Liver (tissue), 9 donors: ENCODE results near the gene TMCC2. TPM values are rescaled to one million over a fixed set of nuclear protein-coding genes. Genes with fewer than 3 reads are reported as not detected.
"Not testable (repeated sequence)": the region's sequence is repeated elsewhere in the genome, so short reads cannot be mapped to it uniquely, and the experiment has no call there.

Experiments
- DNase-seq: peaks from one replicate; pipeline ENCODE4 v3.0.0-alpha.2; 2017; ENCODE audit warnings: low spot score
- H3K27ac ChIP-seq, 2 donors: one replicate each; pipeline ENCODE4 v1.7.0; 2013; ENCODE audit warnings: inconsistent platforms in 2 of 2, low read length in 2 of 2, control low read depth in 1 of 2, low read depth in 1 of 2, mild to moderate bottlenecking in 1 of 2
- H3K27me3 ChIP-seq, 4 donors: one replicate each; pipeline versions ENCODE4 v1.6.1 to v1.7.0; 2013; ENCODE audit warnings: low read length in 3 of 4, inconsistent platforms in 1 of 4, mild to moderate bottlenecking in 1 of 4, moderate library complexity in 1 of 4; ENCODE audit not compliant: control insufficient read depth in 4 of 4, insufficient read depth in 4 of 4
- H3K36me3 ChIP-seq, 4 donors: one replicate each; pipeline versions ENCODE4 v1.6.1 to v1.7.0; 2013; ENCODE audit warnings: low read length in 3 of 4, mild to moderate bottlenecking in 3 of 4, low read depth in 1 of 4, moderate library complexity in 1 of 4; ENCODE audit not compliant: control insufficient read depth in 4 of 4, insufficient read depth in 3 of 4
- H3K4me1 ChIP-seq, 4 donors: one replicate each; pipeline versions ENCODE4 v1.6.1 to v1.7.0; 2013; ENCODE audit warnings: low read length in 3 of 4, mild to moderate bottlenecking in 3 of 4, moderate library complexity in 1 of 4; ENCODE audit not compliant: control insufficient read depth in 4 of 4, insufficient read depth in 4 of 4
- H3K4me3 ChIP-seq, 3 donors: one replicate each; pipeline versions ENCODE4 v1.6.1 to v1.7.0; 2013; ENCODE audit warnings: low read length in 3 of 3, control low read depth in 1 of 3, low read depth in 1 of 3, mild to moderate bottlenecking in 1 of 3
- H3K9ac ChIP-seq, 2 donors: one replicate each; pipeline ENCODE4 v1.7.0; 2013; ENCODE audit warnings: low read length in 2 of 2, mild to moderate bottlenecking in 2 of 2, moderate library complexity in 2 of 2, control low read depth in 1 of 2, low read depth in 1 of 2
- H3K9me3 ChIP-seq, 4 donors: one replicate each; pipeline versions ENCODE4 v1.6.1 to v1.7.0; 2013; ENCODE audit warnings: low read length in 3 of 4; ENCODE audit not compliant: control insufficient read depth in 4 of 4
- EGR1 ChIP-seq, 2 donors: IDR thresholded peaks; 2 replicates each; pipeline ENCODE4 v1.6.1; 2016 to 2018; ENCODE audit warnings: antibody characterized with exemption in 2 of 2, low read depth in 2 of 2
- FOXA1 ChIP-seq: IDR thresholded peaks from 2 replicates; pipeline ENCODE4 v1.6.1; 2016; ENCODE audit warnings: antibody characterized with exemption
- GABPA ChIP-seq, 2 donors: IDR thresholded peaks in 1 of 2; conservative IDR thresholded peaks in 1 of 2; 2 replicates each; pipeline ENCODE4 v1.6.1; 2016; ENCODE audit warnings: antibody characterized with exemption in 2 of 2, mild to moderate bottlenecking in 1 of 2, moderate library complexity in 1 of 2
- HNF4A ChIP-seq, 2 donors: conservative IDR thresholded peaks; 2 replicates each; pipeline ENCODE4 v1.6.1; 2016; ENCODE audit warnings: antibody characterized with exemption in 2 of 2, mild to moderate bottlenecking in 2 of 2
- HNF4G ChIP-seq: IDR thresholded peaks from 2 replicates; pipeline ENCODE4 v1.6.1; 2016; ENCODE audit warnings: antibody characterized with exemption
- JUND ChIP-seq, 2 donors: IDR thresholded peaks; 2 replicates each; pipeline ENCODE4 v1.6.1; 2016; ENCODE audit warnings: antibody characterized with exemption in 2 of 2
- NR2F2 ChIP-seq: IDR thresholded peaks from 2 replicates; pipeline ENCODE4 v1.6.1; 2016; ENCODE audit warnings: antibody characterized with exemption
- RAD21 ChIP-seq, 2 donors: IDR thresholded peaks; 2 replicates each; pipeline ENCODE4 v1.6.1; 2016; ENCODE audit warnings: antibody characterized with exemption in 2 of 2, mild to moderate bottlenecking in 2 of 2
- SP1 ChIP-seq: IDR thresholded peaks from 2 replicates; pipeline ENCODE4 v1.6.1; 2018; ENCODE audit warnings: antibody characterized with exemption, mild to moderate bottlenecking
- TAF1 ChIP-seq: conservative IDR thresholded peaks from 2 replicates; pipeline ENCODE4 v1.6.1; 2016; ENCODE audit warnings: antibody characterized with exemption, mild to moderate bottlenecking
- YY1 ChIP-seq: IDR thresholded peaks from 2 replicates; pipeline ENCODE4 v1.6.1; 2016; ENCODE audit warnings: antibody characterized with exemption, mild to moderate bottlenecking
- WGBS: extraction: QIAGEN DNeasy Blood & Tissue Kit; methylation state at CpG from one replicate; pipeline ENCODE4 v1.1.7; 2013; 5-methylcytosine and 5-hydroxymethylcytosine counted together
- polyA plus RNA-seq, 2 donors: library from polyadenylated mRNA; stranded (reverse) in 1 of 2; unstranded in 1 of 2; fragments of 200-250 nt in 1 of 2; fragments of >200 nt in 1 of 2; fragmentation: Nextera tagmentation in 1 of 2; extraction: Ambion mirVana in 1 of 2; gene quantifications; one replicate each; pipeline versions ENCODE4 v1.2.1 to v1.2.3, GENCODE V29; 2013 to 2015
- total RNA-seq, 2 donors: library from RNA; depleted of rRNA; stranded (reverse); fragments of >200 nt; gene quantifications; one replicate each; pipeline ENCODE4 v1.2.3, GENCODE V29; 2014
- TF ChIP-seq, protein P1 (sequence below): IDR thresholded peaks from 2 replicates; pipeline ENCODE4 v1.6.1; 2016; ENCODE audit warnings: antibody characterized with exemption
- TF ChIP-seq, protein P2 (sequence below): IDR thresholded peaks from 2 replicates; pipeline ENCODE4 v1.6.1; 2016; ENCODE audit warnings: antibody characterized with exemption
- TF ChIP-seq, protein P3 (sequence below): fragments of 150-350 bp; IDR thresholded peaks from 2 replicates; pipeline ENCODE4 v1.5.1; 2017; ENCODE audit warnings: improper control_type of control experiment, low read depth, low read length; ENCODE audit not compliant: missing input control
- TF ChIP-seq, protein P4 (sequence below): IDR thresholded peaks from 2 replicates; pipeline ENCODE4 v1.6.1; 2016; ENCODE audit warnings: antibody characterized with exemption, mild to moderate bottlenecking
- donor health status: healthy.
- donor health status: healthy.
- donor health status: healthy.
- donor health status: healthy.
- donor health status: healthy.

Gene TMCC2
- total and polyA plus RNA-seq, 4 donors: 0.06 to 452 (median 0.21) TPM

DNA sequence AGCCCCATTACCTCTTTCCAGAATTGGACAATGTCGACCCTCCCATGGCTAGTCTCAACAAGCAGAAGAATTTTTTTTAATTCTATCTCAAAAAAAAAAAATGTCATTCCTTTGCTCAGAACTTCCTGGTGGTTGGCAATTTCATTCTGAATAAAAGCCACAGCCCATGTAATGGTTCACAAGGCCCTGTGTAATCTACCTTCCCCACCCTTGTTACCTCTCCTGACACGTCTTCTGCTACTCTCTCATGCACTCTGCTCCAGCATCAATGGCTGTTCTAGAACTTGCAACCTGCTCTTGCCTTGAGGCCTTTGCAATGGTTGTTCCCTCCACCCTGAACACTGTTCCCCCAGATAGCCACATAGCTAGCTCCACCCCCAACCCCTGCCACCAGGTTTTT, 68.4 kb downstream of the TMCC2 start (continued):
- TF ChIP-seq, protein P1, sequence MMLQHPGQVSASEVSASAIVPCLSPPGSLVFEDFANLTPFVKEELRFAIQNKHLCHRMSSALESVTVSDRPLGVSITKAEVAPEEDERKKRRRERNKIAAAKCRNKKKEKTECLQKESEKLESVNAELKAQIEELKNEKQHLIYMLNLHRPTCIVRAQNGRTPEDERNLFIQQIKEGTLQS: no peak
- TF ChIP-seq HNF4G: no peak
- no peak for TF ChIP-seq JUND (IDR thresholded peaks at IDR 0.05)
- no peak for TF ChIP-seq FOXA1

DNA sequence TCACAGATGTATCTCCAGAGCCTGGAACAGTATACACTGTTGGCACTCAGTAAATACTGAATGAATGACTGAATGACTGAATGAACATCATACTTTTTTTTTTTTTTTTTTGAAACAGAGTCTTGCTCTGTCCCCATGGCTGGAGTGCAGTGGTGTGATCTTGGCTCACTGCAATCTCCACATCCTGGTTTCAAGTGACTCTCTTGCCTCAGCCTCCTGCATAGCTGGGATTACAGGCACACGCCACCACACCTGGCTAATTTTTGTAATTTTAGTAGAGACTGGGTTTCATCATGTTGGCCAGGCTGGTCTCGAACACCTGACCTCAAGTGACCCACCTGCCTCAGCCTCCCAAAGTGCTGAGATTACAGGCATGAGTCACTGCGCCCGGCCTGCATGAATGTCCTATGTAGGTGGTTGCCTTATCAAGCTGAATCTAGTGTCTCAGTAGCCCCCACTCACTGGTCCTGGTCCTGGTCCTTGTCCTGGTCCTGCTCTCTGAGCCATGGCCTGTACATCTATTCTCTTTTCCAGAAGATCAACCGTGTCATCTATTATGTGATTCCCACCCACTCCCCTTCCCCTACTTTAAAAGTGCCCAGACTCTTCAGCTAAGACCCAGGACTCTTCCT, 69.9 kb downstream of the TMCC2 start:
- not testable (repeated sequence) for H3K4me3 ChIP-seq, H3K9ac ChIP-seq, H3K36me3 ChIP-seq, DNase-seq, H3K27ac ChIP-seq, H3K9me3 ChIP-seq, H3K27me3 ChIP-seq
- H3K4me1 ChIP-seq: peaks cover 12 to 17% (median 14%) of the 10 kb centered on the region in 4 donors
- WGBS: 99% methylated on average over 5 of the region's 5 CpGs

DNA sequence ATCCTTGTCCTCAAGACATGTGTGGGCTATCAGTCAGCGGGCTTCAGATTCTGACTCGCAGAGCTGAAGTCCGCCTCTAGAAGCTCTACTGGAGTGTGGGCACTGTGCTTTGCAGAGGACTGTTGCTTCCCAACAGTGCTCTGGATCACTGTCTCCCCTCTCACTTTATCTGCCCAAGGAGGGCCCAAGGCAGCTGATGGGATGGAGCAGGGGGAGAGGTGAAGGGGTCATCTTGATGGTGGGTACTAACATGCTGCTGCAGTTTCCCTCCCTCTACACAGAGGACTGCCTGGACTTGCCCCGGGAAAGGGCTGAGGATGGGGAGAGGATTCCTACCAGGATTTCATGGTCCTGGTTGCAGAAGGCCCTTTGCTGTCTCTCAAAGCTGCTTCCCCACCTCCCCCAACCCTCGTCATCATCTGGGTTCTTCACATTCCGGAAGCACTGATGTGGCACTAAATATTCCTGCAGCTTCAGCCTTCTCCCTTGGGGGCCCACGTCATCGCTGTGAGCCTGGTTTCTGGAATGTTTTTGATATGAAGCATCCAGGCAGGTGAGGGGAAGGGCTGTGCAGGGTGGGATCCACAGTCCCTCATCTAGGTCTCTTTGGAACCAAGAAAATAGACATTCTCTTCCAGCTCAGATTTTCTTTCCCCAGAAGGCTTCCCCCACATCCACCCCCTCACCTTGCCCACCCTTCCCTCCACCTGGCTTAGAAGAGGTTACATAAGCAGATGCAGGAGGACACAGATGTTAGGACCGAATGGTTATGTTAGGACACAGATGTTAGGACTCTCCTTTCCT, 70.6 kb downstream of the TMCC2 start:
- 88% methylated on average over 9 of the region's 9 CpGs for WGBS
- Histone ChIP-seq H3K4me3 (no peak overlapping the region), H3K4me1 (peaks cover 12 to 17% (median 14%) of the 10 kb centered on the region in 4 donors), H3K27ac (no peak overlapping the region), H3K36me3 (peaks cover 6 to 11% (median 9%) of the 10 kb centered on the region in 4 donors), H3K9ac (no peak overlapping the region), H3K9me3 (no peaks in the 10 kb centered on the region), H3K27me3 (no peaks in the 10 kb centered on the region)
- DNase-seq: no peak
- no peak for TF ChIP-seq JUND (IDR thresholded peaks at IDR 0.05)
- TF ChIP-seq, protein P2, sequence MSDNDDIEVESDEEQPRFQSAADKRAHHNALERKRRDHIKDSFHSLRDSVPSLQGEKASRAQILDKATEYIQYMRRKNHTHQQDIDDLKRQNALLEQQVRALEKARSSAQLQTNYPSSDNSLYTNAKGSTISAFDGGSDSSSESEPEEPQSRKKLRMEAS: no peak
- TF ChIP-seq, protein P3, sequence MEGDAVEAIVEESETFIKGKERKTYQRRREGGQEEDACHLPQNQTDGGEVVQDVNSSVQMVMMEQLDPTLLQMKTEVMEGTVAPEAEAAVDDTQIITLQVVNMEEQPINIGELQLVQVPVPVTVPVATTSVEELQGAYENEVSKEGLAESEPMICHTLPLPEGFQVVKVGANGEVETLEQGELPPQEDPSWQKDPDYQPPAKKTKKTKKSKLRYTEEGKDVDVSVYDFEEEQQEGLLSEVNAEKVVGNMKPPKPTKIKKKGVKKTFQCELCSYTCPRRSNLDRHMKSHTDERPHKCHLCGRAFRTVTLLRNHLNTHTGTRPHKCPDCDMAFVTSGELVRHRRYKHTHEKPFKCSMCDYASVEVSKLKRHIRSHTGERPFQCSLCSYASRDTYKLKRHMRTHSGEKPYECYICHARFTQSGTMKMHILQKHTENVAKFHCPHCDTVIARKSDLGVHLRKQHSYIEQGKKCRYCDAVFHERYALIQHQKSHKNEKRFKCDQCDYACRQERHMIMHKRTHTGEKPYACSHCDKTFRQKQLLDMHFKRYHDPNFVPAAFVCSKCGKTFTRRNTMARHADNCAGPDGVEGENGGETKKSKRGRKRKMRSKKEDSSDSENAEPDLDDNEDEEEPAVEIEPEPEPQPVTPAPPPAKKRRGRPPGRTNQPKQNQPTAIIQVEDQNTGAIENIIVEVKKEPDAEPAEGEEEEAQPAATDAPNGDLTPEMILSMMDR: no peak

DNA sequence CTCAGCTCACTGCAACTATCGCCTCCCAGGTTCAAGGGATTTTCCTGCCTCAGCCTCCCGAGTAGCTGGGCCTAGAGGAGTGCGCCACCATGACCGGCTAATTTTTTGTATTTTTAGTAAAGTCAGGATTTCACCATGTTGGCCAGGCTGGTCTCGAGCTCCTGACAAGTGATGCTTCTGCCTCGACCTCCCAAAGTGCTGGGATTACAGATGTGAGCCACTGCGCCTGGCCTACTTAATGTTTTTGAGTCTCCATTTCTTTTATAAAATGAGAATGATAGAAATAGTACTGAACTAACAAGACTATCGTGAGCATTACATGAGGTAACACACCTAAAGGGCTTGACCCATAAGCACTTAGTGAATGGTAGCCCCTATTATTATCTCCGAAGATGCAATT, 72.4 kb downstream of the TMCC2 start:
- peaks cover 16 to 28% (median 21%) of the 10 kb centered on the region in 4 donors for H3K36me3 ChIP-seq
- no peaks in the 10 kb centered on the region for H3K4me1 ChIP-seq
- DNase-seq: no peak
- no peak overlapping the region for H3K9ac ChIP-seq
- no peaks in the 10 kb centered on the region for H3K27me3 ChIP-seq
- H3K4me3 ChIP-seq: no peak overlapping the region
- WGBS: 91% methylated on average over 9 of the region's 9 CpGs
- H3K9me3 ChIP-seq: no peaks in the 10 kb centered on the region
- H3K27ac ChIP-seq: no peak overlapping the region
- TF ChIP-seq, protein P4, sequence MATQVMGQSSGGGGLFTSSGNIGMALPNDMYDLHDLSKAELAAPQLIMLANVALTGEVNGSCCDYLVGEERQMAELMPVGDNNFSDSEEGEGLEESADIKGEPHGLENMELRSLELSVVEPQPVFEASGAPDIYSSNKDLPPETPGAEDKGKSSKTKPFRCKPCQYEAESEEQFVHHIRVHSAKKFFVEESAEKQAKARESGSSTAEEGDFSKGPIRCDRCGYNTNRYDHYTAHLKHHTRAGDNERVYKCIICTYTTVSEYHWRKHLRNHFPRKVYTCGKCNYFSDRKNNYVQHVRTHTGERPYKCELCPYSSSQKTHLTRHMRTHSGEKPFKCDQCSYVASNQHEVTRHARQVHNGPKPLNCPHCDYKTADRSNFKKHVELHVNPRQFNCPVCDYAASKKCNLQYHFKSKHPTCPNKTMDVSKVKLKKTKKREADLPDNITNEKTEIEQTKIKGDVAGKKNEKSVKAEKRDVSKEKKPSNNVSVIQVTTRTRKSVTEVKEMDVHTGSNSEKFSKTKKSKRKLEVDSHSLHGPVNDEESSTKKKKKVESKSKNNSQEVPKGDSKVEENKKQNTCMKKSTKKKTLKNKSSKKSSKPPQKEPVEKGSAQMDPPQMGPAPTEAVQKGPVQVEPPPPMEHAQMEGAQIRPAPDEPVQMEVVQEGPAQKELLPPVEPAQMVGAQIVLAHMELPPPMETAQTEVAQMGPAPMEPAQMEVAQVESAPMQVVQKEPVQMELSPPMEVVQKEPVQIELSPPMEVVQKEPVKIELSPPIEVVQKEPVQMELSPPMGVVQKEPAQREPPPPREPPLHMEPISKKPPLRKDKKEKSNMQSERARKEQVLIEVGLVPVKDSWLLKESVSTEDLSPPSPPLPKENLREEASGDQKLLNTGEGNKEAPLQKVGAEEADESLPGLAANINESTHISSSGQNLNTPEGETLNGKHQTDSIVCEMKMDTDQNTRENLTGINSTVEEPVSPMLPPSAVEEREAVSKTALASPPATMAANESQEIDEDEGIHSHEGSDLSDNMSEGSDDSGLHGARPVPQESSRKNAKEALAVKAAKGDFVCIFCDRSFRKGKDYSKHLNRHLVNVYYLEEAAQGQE: no peak
- TF ChIP-seq HNF4G (no peak), FOXA1 (no peak), NR2F2 (no peak), TAF1 (no peak), RAD21 (IDR thresholded peaks at IDR 0.05) (no peak), YY1 (no peak), HNF4A (conservative IDR thresholded peaks at IDR 0.05) (no peak), GABPA (IDR thresholded peaks at IDR 0.05 in 1 of 2, conservative IDR thresholded peaks at IDR 0.05 in 1 of 2) (no peak), JUND (IDR thresholded peaks at IDR 0.05) (no peak), EGR1 (IDR thresholded peaks at IDR 0.05; ENCODE audit: low read depth in 2 of 2) (no peak), SP1 (no peak)
- TF ChIP-seq, protein P1: no peak
- TF ChIP-seq, protein P3: no peak
